Endodermal cell (in vitro differentiated cells): ENCODE data around the gene CA11. TPM values are rescaled to one million over a fixed set of nuclear protein-coding genes. Genes with fewer than 3 reads are reported as not detected.
"Not testable (repeated sequence)": the region's sequence is repeated elsewhere in the genome, so short reads cannot be mapped to it uniquely, and the experiment has no call there.

Experiments used
- DNase-seq: peaks from one replicate; pipeline ENCODE4 v3.0.0-alpha.2; 2017
- H3K27ac ChIP-seq: 2 replicates; pipeline ENCODE4 v1.5.1; 2013; ENCODE audit warnings: mild to moderate bottlenecking, low read depth, low read length, moderate library complexity
- H3K27me3 ChIP-seq: 2 replicates; pipeline ENCODE4 v1.6.1; 2013; ENCODE audit warnings: mild to moderate bottlenecking, low read length, moderate library complexity; ENCODE audit not compliant: insufficient read depth, control insufficient read depth, poor library complexity, severe bottlenecking
- H3K36me3 ChIP-seq: 2 replicates; pipeline ENCODE4 v1.7.0; 2013; ENCODE audit warnings: mild to moderate bottlenecking, low read length, moderate library complexity; ENCODE audit not compliant: control insufficient read depth, insufficient read depth
- H3K4me1 ChIP-seq: one replicate; pipeline ENCODE4 v1.7.0; 2013; ENCODE audit warnings: low read length; ENCODE audit not compliant: control insufficient read depth, insufficient read depth
- H3K4me3 ChIP-seq: 2 replicates; pipeline ENCODE4 v1.5.1; 2013; ENCODE audit warnings: mild to moderate bottlenecking, low read length, moderate library complexity
- H3K9ac ChIP-seq: 2 replicates; pipeline ENCODE4 v1.6.1; 2013; ENCODE audit warnings: mild to moderate bottlenecking, low read length, moderate library complexity; ENCODE audit not compliant: poor library complexity, severe bottlenecking; ENCODE audit errors: extremely low read depth
- H3K9me3 ChIP-seq: 2 replicates; pipeline ENCODE4 v1.6.1; 2013; ENCODE audit warnings: mild to moderate bottlenecking, low read length, moderate library complexity; ENCODE audit not compliant: control insufficient read depth
- H3K27ac Mint-ChIP-seq: 2 replicates; pipeline ENCODE4 v1.8.0; 2020; ENCODE audit warnings: mixed read lengths
- H3K27me3 Mint-ChIP-seq: 2 replicates; pipeline ENCODE4 v1.8.0; 2021; ENCODE audit warnings: mild to moderate bottlenecking, mixed read lengths; ENCODE audit not compliant: insufficient read depth
- H3K36me3 Mint-ChIP-seq: 2 replicates; pipeline ENCODE4 v1.8.0; 2020; ENCODE audit warnings: low read depth, mixed read lengths
- H3K4me1 Mint-ChIP-seq: 2 replicates; pipeline ENCODE4 v1.8.0; 2020; ENCODE audit warnings: mixed read lengths
- H3K4me3 Mint-ChIP-seq: 2 replicates; pipeline ENCODE4 v1.8.0; 2020; ENCODE audit warnings: mild to moderate bottlenecking, moderate library complexity, mixed read lengths
- H3K9me3 Mint-ChIP-seq: 2 replicates; pipeline ENCODE4 v1.8.0; 2020; ENCODE audit warnings: mild to moderate bottlenecking, mixed read lengths
- CTCF ChIP-seq: fragments of 200-600 bp; sonication (generic); conservative IDR thresholded peaks from 2 replicates; pipeline ENCODE4 v1.5.0; 2021; ENCODE audit warnings: antibody characterized with exemption, mild to moderate bottlenecking
- WGBS, 2 experiments: methylation state at CpG; one replicate each; pipeline versions ENCODE4 v1.1.5 to v1.1.7; 2013; ENCODE audit warnings: missing lambda C conversion rate in 2 of 2, mixed read lengths in 1 of 2; ENCODE audit not compliant: insufficient coverage in 1 of 2, insufficient read length in 1 of 2; 5-methylcytosine and 5-hydroxymethylcytosine counted together
- long read RNA-seq, 4 experiments: library from polyadenylated mRNA in 2 of 4; library from RNA in 1 of 4; library from capped mRNA in 1 of 4; stranded (forward) in 3 of 4; unstranded in 1 of 4; transcript quantifications; one replicate each; pipeline ENCODE4 v2.0.0, GENCODE V29; 2020 to 2021; ENCODE audit warnings: inconsistent platforms in 1 of 4
- polyA plus RNA-seq, 2 experiments: library from polyadenylated mRNA; stranded (reverse); fragments of 50-300 nt; gene quantifications; one replicate each; pipeline ENCODE4 v1.2.3, GENCODE V29; 2013
- total RNA-seq, 2 donors: library from RNA; stranded (reverse); fragmentation: NEBNext Ultra II Directional in 1 of 2; extraction: Animal tissue kit (Norgen Biotek cat#: 25700) in 1 of 2; gene quantifications; 2 replicates in 1 of 2; 3 replicates in 1 of 2; pipeline ENCODE4 v1.2.1, GENCODE V29; 2021

Gene CA11
- 10 to 100 TPM; 75.0 to 82.6 TPM for total RNA-seq
- polyA plus RNA-seq (2013, experiment 1 of 2) = 39.5 TPM
- polyA plus RNA-seq (2013, experiment 2 of 2) = 28.4 TPM
- long read RNA-seq, experiment 1, transcript CA11-201 (9 exons, 1,844 nt) = major isoform, 17 of 34 reads
- long read RNA-seq, experiment 1, partial matches to known transcripts = 11 of 34 reads
- long read RNA-seq, experiment 1, other reads (novel, unspliced or antisense) = 5 of 34 reads
- long read RNA-seq, experiment 2, transcript CA11-201 (9 exons, 1,844 nt) = major isoform, 80 of 94 reads
- long read RNA-seq, experiment 2, partial matches to known transcripts = 2 of 94 reads
- long read RNA-seq, experiment 2, other reads (novel, unspliced or antisense) = 11 of 94 reads
- long read RNA-seq, experiment 3, transcript CA11-201 (9 exons, 1,844 nt) = major isoform, 20 of 25 reads
- long read RNA-seq, experiment 3, partial matches to known transcripts = 1 of 25 reads
- long read RNA-seq, experiment 3, other reads (novel, unspliced or antisense) = 4 of 25 reads
- long read RNA-seq, experiment 4, transcript CA11-201 (9 exons, 1,844 nt) = major isoform, 34 of 40 reads
- long read RNA-seq, experiment 4, partial matches to known transcripts = 0 of 40 reads
- long read RNA-seq, experiment 4, other reads (novel, unspliced or antisense) = 6 of 40 reads

GRCh38 chr19:48646001-48646721 is at the start of gene CA11:
Gene CA11 (minus strand): TSS chr19:48646187. CDS start chr19:48645632, 555 bp downstream.
- Histone ChIP-seq H3K27me3 (no peaks in the 10 kb centered on the region), H3K27ac (peak within 1 kb of the TSS; percentile 58), H3K9ac (peak within 1 kb of the TSS; percentile 40), H3K9me3 (no peaks in the 10 kb centered on the region), H3K4me1 (no peaks in the 10 kb centered on the region), H3K4me3 (peak within 1 kb of the TSS; percentile 86), H3K36me3 (no peaks in the 10 kb centered on the region)
- Mint-ChIP-seq H3K4me3 (peak within 1 kb of the TSS; percentile 76), H3K9me3 (peaks cover 3% of the 10 kb centered on the region), H3K4me1 (peaks cover 7% of the 10 kb centered on the region), H3K27me3 (peaks cover 2% of the 10 kb centered on the region), H3K36me3 (peaks cover 14% of the 10 kb centered on the region), H3K27ac (peak within 1 kb of the TSS; percentile 87)
- peak; percentile 93 for TF ChIP-seq CTCF
- peak; percentile 98 for DNase-seq
- 0% methylated on average over 13 to 32 of the region's 33 CpGs for WGBS, 2 experiments

GRCh38 chr19:48693629-48694028 is 47.6 kb upstream of the CA11 start:
- H3K27me3 ChIP-seq, H3K36me3 ChIP-seq, H3K9ac ChIP-seq, DNase-seq, H3K27ac Mint-ChIP-seq, H3K9me3 ChIP-seq, H3K9me3 Mint-ChIP-seq, H3K27ac ChIP-seq, H3K4me1 Mint-ChIP-seq, H3K4me1 ChIP-seq, H3K27me3 Mint-ChIP-seq, H3K4me3 ChIP-seq, H3K4me3 Mint-ChIP-seq, H3K36me3 Mint-ChIP-seq: not testable (repeated sequence)
- 92% methylated on average over 8 to 9 of the region's 9 CpGs for WGBS, 2 experiments

- TF ChIP-seq CTCF = no peak
- no peak for DNase-seq
- Mint-ChIP-seq H3K4me3 (no peak overlapping the region), H3K36me3 (peaks cover 2% of the 10 kb centered on the region), H3K4me1 (peaks cover under 1% of the 10 kb centered on the region), H3K9me3 (peaks cover 2% of the 10 kb centered on the region), H3K27me3 (peaks cover under 1% of the 10 kb centered on the region), H3K27ac (no peak overlapping the region)
- Histone ChIP-seq H3K4me3 (no peak overlapping the region), H3K36me3 (no peaks in the 10 kb centered on the region), H3K9me3 (peaks cover 5% of the 10 kb centered on the region), H3K9ac (no peak overlapping the region), H3K4me1 (no peaks in the 10 kb centered on the region), H3K27me3 (no peaks in the 10 kb centered on the region), H3K27ac (no peak overlapping the region)
- 94 to 96% methylated on average over 5 to 7 of the region's 7 CpGs for WGBS, 2 experiments
Observed at GRCh38 chr19:48689449-48689848, 43.5 kb upstream of the CA11 start.
